HTR-8/SVneo (cell line): ENCODE results near the gene MRTO4.
A peak's percentile ranks its signal among the peaks of the same experiment; 100 is the strongest.
"Not testable (repeated sequence)": the region's sequence is repeated elsewhere in the genome, so short reads cannot be mapped to it uniquely, and the experiment has no call there.

ENCODE experiments used
- DNase-seq: peaks from one replicate; pipeline ENCODE4 v3.0.0; 2011; ENCODE audit warnings: low spot score, mixed read lengths; ENCODE audit not compliant: insufficient read length
- FAIRE-seq: peaks from 2 replicates; lab custom pipeline; 2011; peaks lifted over from hg19 to GRCh38; lab: Jason Lieb, UNC

The MRTO4 gene

DNA sequence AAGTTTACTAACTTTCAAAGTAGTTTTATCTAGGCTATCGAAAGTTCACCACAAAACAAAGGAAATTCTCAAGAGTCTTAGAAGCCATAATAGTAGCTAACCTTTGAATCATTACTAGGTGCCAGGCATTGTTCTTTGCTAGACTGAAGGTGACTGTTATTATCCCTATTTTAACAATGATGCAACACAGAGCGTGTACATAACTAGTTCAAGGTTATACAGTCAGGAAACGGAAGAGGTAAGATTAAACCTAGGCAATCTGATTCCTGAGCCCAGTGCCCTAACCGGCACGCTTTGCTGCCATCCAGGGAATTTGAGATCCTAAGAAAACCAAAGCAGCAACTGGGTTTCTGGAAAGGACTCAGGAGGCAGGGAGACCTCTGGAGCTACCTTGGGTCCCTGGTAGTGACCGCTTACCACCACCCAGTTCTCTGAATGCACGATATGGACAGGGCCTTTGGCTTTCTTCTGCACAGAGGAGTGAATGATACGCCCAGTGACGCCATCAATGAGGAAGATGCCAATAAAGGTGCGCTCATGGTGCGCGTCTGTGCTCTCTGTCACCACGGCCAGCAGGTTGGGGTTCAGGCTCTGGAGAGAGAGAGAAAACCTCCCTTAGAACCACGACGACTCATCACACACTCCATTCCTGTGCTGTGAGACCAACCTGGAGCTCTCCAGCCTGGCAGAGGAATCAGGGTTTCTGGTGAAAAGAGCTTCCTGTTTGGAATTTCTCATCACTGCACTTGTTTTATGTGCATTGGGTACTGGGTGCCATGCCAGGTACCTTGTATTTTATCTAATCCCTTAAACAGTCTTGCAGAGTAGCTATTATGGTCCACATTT lies 28.4 kb upstream of the MRTO4 start:
- no peak for FAIRE-seq
- no peak for DNase-seq

- DNase-seq, result no peak
- no peak for FAIRE-seq
These were observed 22.4 kb upstream of the MRTO4 start for GRCh38 chr1:19229229-19229628.

DNA sequence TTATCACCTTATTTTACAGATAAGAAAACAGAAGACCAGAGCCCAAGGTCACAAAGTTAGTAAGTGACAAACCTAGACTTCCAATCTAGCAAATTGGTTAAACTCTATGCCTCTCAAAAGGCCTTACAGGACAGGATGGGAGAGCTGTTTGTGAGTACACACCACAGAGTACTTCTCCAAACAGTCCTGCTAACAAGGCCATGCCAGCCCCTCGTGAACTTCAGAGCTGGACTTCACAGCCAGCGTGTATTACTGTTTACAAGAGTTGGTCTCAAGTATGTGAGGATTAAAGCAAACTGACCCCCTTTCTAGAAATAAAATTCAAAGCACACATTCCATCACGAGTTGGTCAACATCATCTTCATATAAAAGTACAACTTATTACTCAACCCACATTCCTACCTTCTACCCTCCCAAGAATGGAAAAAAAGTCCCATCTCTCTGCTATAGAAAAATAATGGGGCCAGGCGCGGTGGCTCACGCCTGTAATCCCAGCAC lies 21.7 kb upstream of the MRTO4 start:
- no peak for DNase-seq
- no peak for FAIRE-seq

DNA sequence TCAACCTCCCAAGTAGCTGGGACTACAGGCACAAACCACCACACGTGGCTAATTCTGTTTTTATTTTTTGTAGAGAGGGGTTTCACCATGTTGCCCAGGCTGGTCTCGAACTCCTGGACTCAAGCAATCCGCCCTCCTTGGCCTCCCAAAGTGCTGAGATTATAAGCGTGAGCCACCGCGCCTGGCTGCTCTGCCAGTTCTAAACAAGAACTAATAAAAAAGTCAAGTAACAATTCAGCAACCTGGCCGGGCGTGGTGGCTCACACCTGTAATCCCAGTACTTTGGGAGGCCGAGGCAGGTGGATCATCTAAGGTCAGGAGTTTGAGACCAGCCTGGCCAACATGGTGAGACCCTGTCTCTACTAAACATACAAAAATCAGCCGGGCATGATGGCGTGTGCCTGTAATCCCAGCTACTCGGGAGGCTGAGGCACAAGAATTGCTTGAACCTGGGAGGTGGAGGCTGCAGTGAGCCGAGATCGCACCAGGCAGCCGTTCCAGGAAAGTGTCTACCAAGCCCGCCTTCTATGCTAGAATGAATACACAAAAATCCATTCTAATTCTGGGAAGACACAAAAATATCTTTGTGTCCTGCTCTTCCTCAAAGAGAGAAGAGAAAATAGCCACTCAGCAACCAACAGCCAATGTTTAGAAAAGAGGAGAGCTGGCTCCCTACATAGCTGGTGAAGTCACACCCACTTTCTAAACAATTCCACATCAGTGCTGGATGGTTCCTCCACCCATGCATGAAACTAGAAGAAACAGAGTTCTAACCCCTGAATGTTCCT lies 19.7 kb upstream of the MRTO4 start:
- not testable (repeated sequence) for DNase-seq, FAIRE-seq

- FAIRE-seq, result no peak
- no peak for DNase-seq
These were observed 19.1 kb upstream of the MRTO4 start for GRCh38 chr1:19232524-19232846.

DNA sequence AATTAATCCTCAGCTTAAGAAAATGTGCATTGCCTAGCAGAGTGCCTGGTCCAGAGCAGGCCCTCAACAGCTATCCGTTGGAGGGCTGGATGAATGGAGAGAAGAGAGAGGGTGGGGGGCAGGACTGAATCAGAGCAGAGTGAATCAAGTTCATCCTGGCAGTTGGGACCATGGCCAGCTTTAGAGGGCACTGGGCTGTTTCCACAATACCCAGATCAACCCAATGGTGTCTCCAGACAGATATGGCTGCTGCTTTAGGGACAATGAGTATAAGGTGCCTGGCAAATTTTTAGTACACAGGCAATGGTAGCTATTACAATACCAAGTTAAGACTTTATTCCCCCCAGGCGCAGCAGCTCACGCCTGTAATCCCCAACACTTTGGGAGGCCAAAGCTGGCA lies 17.4 kb upstream of the MRTO4 start:
- no peak for DNase-seq
- no peak for FAIRE-seq

DNA sequence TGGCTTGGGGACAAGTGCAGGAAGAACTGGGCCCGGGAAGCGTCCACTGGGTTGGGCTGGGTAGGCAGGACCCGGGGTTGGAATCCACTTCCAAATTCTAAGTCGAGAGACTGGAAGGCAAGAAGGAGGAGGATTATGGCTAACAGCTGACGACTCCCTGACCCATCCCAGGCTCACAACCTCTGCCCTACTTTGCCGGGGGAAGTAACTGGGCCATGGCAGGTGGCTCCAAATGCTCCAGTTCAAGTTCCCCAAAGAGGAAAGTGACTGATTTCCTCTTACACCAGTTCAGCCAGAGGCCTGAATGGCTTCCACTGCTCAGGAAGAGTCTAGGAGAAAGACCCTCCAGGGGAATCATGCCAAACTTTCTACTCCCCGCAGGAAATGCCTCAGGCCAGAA lies 11.7 kb upstream of the MRTO4 start:
- DNase-seq (no peak), FAIRE-seq (no peak)

GRCh38 chr1:19240673-19241538 lies 10.7 kb upstream of the MRTO4 start:
- DNase-seq, result peak; percentile 63
- FAIRE-seq, result no peak

DNA sequence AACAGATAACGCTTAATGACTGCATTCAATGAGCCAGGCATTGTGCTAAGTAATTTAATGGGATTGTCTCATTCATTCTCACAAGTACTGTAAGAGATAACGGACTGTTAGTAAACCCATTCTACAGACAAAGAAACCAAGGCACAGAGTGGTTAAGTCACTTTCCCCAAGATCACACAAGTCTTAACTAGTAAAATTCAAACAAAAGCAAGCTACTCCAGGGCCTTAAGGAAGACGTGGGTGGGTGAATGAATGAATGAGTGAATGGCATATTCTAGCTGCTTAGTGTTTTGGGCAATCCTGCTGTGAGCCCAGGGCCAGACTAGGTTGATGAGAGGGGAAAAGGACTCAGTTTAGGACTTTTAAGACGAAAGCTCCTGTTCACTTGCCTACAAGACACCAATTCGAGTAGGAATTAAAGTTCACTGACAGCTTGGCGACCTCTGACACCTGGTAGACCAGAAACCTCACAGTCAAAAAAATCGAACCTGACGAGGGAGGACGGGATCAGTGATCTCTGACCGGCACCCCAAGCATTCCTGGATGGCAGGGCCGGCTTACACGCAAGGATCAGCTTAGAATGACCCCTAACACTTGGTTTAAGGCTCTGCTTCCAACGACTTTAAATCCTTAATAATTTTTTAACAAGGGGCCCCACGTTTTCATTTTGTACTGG lies 838 bp upstream of the MRTO4 start:
- DNase-seq (peak; percentile 21), FAIRE-seq (no peak)

GRCh38 chr1:19254416-19254815 lies 2.8 kb downstream of the MRTO4 start:
- DNase-seq (no peak), FAIRE-seq (no peak)

DNA sequence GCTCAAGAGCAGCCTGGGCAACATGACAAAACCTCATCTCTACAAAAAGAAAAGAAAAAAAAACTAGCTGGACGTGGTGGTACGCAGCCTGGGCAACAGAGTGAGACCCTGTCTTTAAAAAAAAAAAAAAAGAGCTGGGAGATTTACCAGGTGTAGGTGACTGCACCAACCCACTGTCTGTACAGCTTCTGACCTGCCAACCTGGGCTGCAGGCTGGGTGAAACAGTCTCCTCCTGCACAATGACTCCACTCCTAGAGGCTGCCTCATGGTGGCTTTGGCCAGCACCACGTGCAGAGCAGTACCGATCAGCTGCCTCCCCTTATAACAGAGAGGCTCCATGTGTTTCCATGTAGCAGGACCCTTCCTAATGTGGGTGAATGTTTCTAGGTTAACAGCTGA lies 3.7 kb downstream of the MRTO4 start:
- FAIRE-seq, result no peak
- no peak for DNase-seq

DNA sequence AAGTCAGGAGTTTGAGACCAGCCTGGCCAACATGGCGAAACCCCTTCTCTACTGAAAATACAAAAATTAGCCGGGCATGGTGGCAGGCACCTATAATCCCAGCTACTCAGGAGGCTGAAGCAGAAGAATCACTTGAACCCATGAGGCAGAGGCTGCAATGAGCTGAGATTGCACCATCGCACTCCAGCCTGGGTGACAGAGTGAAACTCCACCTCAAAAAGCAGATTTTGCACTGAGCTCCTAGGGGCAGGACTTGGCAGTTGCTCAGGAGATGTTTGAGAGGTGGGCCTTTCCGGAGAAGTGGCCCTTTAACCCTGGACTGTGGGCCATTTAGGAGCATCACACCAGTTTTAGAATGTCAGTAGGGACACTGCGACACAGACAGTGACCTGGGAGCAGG lies 4.7 kb downstream of the MRTO4 start:
- not testable (repeated sequence) for FAIRE-seq, DNase-seq

GRCh38 chr1:19257178-19257914 lies 5.7 kb downstream of the MRTO4 start:
- no peak for FAIRE-seq
- no peak for DNase-seq

GRCh38 chr1:19258353-19258752 lies 6.7 kb downstream of the MRTO4 start:
- no peak for FAIRE-seq
- no peak for DNase-seq

DNA sequence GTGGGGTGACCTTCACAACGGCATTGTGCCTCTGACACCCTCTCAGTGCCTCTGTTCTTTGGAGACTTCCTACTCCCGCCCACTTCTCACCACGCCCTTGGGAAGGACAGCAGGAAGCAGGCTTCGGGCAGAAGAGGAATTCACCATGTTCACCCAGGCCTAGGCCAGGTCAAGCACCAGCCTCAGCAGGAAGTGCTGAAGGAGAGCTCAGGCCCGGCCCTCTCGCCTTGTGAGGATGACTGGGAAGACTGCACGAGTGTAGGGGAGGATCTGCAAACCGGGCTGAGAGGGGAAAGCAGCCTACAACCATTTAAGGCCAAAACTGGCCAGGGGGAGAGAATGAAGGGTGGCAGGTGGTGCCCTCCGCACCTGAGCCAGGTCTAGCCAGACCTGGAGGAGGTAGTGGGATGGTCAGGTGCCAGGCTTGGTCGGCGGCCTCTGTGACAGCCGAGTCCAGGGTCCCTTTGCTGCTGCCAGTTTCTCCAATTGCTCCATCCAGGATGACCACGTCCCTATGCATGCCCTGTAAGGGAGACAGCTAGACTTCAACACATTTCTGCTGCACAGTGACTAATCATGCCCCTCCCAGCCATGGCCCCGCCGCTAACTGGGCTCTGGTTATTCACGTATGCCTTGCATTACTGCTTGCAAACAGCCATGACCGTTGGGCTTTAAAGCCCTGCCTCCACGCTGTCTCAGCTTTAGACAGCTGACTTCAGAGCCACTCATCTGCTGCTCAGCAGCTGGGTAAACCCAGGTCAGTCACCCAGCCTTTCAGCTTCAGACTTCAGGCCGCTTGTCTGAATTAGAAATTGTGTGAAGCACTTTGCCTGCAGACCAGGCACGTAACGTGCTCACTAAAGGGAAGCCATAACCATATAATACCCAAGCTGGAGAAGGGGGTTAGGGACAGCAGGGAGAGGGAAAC lies 8.9 kb downstream of the MRTO4 start:
- no peak for DNase-seq
- no peak for FAIRE-seq

DNA sequence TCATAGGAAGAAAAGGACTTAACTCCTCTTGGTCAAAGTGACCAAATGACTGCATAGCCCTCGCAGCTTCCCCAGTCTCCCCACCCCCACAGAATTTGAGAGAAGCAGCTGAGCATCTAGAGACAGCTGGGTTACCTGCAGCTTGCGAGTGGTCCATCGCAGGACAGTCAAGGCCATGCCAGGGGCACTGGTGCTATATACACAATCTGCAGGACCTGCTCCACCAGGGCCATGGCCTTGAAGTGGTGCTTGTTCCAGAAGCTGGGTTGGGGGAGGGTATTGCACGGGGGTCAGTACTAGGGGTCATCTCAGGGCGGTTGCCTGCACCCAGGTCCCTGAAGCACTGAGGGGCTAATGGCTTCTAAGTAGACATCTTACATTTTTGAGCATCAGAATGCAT lies 10.4 kb downstream of the MRTO4 start:
- DNase-seq (no peak), FAIRE-seq (no peak)

DNA sequence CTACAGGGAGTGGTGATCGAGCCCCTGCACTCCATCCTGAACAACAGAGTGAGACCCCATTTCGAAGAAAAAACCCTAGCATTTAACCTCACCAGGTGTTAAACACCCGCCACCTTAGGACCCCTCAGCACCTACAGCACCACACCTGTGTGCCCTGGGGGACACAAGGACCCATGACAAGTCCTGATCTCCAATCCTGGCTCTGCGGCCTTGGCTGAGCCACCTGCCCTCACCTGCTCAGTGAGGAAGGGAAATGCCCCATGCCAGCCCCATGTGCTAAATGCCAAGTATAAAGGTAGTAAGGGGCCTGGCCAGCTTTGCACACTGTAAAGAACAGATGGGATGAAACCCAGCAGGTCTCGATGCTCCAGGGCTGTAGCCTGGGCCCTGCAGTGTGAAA lies 11.1 kb downstream of the MRTO4 start:
- no peak for FAIRE-seq
- no peak for DNase-seq

DNA sequence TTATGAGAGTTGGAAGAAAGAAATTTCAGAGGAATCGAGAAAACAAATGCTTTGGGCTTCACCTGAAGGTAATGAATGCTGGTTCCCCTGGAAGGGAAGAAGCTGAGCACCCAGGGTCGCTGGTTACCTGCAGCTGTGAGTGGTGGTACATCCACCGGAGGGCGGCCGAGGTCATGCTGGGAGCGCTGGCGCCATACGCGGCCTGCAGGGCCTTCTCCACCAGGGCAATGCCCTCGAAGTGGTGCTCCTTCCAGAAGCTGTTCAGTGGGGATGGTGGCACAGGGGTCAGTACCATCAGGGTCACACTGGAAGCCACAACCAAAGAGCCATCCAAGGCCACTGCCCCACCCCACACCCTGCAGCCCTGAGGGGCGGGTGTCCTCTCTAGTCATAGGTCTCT lies 16.8 kb downstream of the MRTO4 start:
- FAIRE-seq (no peak), DNase-seq (no peak)
